GM10266 (cell line): Measurements from ENCODE around the gene DIPK1B.

Experiments
- DNase-seq: peaks from one replicate; pipeline ENCODE4 v3.0.0; 2012; ENCODE audit errors: extremely low spot score
- TF ChIP-seq, protein P1 (sequence below): IDR thresholded peaks from 2 replicates; pipeline ENCODE4 v1.5.1; 2012; ENCODE audit warnings: mild to moderate bottlenecking, low read depth; ENCODE audit not compliant: control insufficient read depth, insufficient read depth; ENCODE audit errors: missing control alignments

The DIPK1B gene

DNA sequence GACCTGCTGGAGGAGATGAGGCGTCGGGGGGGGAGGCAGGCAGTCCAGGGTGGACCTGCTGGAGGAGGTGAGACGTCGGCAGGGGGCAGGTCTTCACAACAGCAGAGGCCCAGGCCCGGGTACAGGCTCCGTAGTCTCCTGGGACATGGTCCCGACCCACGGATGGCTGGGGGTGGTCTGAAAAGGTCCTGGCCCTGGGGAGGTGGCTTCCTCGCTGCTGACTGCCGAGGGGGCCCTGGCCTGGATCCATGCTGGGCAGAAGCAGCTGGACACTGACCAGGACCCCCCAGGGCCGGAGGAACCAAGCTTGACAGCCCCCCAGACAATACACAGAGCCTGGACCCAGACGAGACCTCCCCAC, 41.1 kb upstream of the DIPK1B start:
- TF ChIP-seq, protein P1, sequence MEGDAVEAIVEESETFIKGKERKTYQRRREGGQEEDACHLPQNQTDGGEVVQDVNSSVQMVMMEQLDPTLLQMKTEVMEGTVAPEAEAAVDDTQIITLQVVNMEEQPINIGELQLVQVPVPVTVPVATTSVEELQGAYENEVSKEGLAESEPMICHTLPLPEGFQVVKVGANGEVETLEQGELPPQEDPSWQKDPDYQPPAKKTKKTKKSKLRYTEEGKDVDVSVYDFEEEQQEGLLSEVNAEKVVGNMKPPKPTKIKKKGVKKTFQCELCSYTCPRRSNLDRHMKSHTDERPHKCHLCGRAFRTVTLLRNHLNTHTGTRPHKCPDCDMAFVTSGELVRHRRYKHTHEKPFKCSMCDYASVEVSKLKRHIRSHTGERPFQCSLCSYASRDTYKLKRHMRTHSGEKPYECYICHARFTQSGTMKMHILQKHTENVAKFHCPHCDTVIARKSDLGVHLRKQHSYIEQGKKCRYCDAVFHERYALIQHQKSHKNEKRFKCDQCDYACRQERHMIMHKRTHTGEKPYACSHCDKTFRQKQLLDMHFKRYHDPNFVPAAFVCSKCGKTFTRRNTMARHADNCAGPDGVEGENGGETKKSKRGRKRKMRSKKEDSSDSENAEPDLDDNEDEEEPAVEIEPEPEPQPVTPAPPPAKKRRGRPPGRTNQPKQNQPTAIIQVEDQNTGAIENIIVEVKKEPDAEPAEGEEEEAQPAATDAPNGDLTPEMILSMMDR: no peak
- no peak for DNase-seq

DNA sequence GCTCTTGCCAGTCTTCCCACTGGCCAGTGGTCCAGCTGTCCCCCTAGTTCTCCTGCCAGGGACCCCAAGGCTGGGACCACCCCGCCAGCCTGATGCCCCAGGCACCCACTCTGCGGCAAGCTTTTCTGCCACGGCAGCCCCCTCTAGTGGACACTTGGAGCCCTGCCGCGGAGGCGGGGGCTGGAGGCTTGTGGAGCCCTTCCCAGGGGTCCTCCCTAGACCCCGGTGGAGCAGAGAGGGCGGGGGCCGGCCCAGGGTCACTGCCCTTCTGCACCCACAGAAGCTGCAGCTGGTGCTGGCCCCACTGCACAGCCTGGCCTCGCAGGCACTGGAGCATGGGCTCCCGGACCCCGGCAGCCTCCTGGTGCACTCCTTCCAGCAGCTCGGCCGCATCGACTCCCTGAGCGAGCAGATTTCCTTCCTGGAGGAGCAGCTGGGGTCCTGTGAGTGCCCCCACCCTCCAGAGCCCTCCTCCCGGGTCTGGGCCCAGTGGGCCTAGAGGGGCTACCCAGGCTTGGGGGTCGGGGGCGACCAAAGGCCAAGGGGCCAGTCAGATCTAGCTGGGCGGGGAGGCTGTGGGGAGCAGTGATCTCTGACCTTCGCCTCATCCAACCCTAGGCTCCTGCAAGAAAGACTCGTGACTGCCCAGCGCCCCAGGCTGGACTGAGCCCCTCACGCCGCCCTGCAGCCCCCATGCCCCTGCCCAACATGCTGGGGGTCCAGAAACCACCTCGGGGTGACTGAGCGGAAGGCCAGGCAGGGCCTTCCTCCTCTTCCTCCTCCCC, 40.5 kb upstream of the DIPK1B start:
- TF ChIP-seq, protein P1: peak; percentile 80
- peak; percentile 86 for DNase-seq

DNA sequence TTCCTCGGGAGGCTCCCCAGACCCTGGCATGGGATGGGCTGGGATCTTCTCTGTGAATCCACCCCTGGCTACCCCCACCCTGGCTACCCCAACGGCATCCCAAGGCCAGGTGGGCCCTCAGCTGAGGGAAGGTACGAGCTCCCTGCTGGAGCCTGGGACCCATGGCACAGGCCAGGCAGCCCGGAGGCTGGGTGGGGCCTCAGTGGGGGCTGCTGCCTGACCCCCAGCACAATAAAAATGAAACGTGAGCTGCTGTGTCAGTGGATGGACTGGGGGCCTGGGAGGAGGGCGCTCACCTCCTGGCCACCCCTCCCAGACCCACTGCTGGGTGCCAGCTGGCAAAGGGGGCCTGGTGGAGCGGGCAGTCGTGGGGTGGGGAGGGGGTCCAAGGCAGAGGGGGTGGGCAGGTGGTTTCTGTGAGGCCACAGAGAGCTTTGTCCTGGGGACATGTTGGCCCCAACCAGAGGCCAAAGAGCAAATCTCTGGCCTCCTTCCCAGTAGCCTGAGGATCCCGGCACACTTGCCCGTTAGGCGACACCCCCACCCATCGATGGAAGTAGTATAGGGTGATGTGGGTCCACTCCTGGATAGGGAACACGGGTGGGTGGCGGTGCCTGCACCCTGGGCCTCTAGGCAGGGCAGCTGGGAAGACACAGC, 39.8 kb upstream of the DIPK1B start:
- TF ChIP-seq, protein P1: no peak
- no peak for DNase-seq

DNA sequence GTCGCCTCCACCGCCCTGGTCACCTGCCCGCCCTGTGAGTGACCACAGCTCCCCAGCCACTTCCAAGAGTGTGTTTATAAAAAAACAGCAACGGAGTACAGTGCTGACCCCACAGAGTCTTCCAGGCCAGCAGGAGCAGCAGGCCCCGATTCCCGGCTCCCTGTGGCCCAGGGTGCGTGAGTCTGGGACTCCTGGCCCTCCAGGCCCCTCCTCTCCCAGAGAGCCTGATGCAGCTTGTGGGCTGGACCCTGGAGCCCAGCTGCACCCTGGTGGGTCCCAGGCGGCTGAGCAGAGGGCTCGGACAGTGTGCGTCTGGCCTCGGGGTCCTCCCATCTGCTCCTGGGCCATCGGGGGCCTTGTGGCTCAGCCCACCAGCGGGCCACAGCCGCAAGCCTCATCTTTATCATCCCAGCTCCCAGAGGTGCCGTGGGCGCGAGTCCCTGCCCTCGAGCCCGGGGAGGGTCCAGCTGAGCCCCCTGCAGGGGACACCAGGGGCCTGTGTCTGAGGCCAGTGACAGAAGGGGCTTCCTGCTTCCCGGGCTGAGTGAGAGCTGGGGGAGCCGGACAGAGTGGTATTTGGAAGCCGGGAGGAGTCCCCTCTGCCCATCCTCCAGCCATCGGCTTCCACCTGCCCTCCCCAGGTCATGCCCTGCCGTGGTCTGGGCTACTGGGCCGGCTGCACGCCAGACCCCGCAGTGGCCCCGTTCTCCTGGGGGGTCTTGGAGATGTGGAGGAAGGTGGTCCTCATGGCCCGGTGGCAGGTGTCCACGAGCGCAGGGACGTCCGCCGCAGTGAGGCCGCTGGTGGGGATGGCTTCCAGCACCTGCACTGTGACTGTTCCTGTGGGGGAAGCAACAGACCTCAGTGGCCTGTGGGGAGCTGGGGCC, 39.0 kb upstream of the DIPK1B start:
- TF ChIP-seq, protein P1: no peak
- no peak for DNase-seq

DNA sequence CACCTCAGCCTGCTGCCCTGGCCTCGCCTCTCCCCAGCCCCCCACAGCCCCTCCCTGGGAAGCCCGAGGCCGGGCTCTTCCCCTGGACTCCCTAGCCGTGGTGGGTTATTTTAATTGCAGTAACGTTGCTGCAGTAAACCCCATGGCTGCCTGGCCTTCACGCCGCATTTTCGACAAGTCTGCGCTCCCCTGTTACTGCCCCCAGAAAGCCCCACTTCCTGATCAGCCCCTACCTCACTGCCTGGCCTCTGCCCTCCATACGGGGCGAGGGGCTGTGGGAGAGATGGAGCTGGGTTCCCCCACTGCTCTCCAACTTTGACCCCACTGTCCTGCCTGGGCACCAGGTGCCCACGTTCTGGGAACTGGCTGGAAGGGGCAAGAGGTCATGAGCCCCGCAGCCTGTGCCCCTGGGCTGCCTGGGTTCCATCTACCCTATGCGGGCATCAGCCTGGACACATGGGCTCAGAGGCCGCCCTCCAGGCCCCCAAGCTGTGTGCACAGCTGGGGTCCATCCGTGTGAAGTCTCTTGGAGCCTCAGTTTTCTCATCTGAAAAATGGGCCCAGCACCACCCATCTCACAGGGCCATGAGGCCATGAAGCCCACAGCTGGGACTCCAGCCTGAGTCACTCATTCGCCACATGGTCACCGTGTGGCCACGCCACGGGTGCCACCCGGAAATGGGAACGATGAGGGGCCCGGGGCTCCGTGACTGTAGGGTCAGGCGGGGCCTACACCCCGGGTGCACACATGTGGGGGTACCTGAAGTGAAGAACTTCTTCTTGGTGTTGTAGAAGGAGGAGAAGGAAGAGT, 38.2 kb upstream of the DIPK1B start:
- no peak for DNase-seq
- TF ChIP-seq, protein P1: no peak

DNA sequence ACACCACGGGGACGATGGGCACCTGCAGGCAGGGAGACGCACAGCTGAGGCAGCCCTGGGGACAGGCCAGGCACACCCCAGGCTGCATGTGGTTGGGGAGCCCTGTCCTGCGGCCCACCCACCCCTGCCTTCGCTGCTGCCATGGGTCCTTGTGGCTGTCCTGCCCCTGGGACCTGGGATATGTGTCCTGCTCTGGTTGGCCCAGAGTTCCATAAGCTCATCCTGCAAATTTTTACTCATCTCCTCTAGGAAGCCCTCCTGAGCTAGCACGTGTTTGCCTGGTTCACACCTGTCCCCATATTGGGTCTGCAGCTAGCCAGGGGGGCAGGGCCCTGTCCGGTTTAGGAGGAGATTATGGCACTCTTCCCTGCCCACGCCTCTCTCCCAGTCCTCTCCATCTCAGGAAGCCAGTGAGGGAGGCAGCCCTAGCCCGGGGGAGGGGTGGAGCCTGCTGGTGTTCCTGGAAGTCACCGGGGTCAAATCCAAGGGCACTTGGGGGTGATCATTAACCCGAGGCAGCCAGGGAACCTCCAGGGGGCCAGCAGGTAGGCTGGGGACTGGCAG, 37.5 kb upstream of the DIPK1B start:
- no peak for DNase-seq
- TF ChIP-seq, protein P1: no peak
